M059J (cell line): ENCODE data around the gene RCOR2. TPM values are rescaled to one million over a fixed set of nuclear protein-coding genes. Genes with fewer than 3 reads are reported as not detected.
"Not testable (repeated sequence)": the region's sequence is repeated elsewhere in the genome, so short reads cannot be mapped to it uniquely, and the experiment has no call there.

Experiments
- DNase-seq: peaks from one replicate; pipeline ENCODE4 v3.0.0-alpha.2; 2012; ENCODE audit warnings: low read depth
- total RNA-seq: library from RNA; depleted of rRNA; stranded (reverse); fragments of >200 nt; shearing (Covaris generic); gene quantifications from 2 replicates; pipeline ENCODE4 v1.2.3, GENCODE V29; 2014; rRNA removed

Gene RCOR2
- total RNA-seq, 1 experiment from 2014 or later, result 1.9 TPM

DNA sequence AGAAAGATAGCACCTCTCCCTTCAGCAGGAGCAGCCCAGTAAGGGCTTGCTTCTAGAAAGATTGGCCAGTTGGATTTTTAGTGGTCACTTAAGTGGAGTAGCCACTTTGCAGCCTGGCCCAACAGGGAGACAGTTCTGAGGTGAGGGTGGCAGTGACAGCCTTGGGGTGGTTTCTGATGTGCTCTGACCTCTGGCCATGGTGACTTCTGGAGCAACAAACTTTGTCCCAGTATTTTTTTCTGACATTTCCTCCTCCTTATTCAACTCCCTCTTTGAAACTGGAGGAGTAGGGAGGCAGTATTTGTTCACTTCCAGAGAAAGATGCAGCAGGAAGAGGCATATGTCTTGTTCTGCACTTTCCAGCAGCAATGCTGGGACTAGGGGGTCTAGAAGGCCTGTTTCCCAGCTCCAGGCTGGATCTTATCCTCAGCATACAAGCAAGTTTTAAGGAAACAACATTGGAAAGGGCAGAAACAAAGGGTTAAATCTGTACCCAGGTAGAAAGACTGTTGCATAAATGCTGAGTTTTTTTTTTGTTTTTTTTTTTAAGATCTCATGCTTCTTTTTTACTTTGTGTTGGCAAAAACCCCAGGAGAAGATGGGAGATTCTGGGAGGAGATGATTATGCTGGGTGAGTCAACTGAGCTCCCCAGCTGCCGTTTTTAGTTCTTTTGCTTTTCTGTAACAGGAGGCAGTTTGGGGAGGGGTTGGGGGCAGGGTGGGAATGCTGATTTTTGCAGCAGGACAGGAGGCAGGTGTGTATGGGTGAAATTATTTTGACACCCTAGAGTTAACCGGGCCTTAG, 37.2 kb downstream of the RCOR2 start:
- peak; percentile 72 for DNase-seq

DNA sequence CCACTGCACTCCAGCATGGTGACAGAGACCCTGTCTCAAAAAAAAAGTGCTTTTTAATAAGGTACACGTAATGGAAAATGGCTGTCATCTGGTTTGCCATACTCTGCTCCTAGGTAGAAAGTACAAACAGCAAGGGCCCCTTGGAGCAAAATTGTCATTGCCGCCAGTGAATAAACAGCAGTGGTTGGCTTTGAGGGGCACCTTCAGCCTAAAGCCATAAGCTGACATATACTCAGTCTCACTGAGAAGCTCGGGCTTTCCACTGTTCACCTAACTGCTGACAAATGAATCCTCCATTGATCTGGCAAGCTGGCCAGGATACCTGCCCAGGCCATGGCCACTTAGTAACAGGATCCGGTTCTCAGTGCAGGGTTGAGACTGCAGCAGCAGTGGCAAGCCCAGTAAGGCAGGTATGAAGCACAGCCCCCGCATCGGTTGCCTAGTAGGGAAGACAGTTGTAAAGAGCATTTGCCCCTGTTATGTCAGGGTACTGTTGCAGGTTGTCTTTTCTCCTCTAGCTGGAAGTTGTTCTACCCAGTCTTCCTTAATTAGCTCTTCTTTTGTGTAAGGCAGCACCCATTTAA, 39.2 kb downstream of the RCOR2 start:
- no peak for DNase-seq

DNA sequence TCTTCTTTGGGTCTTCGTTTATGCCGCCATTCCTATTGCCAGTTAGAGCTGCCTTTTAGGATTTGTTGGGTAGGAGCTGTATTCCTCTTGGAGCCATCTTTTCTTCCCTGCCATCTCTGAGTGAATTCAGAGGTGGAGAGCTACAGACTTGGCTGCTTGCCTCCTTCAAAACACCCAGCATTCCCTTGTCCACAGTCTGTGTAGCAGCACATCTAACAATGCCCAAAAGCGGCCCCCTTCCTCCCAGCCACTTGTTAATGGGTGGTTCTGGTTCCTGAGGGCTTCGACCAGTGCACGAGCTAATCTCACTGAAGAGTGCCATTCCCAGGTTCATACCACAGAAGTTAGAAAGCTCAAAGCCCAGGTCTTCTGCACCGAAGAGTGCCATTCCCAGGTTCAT, 40.3 kb downstream of the RCOR2 start:
- DNase-seq, result no peak

DNA sequence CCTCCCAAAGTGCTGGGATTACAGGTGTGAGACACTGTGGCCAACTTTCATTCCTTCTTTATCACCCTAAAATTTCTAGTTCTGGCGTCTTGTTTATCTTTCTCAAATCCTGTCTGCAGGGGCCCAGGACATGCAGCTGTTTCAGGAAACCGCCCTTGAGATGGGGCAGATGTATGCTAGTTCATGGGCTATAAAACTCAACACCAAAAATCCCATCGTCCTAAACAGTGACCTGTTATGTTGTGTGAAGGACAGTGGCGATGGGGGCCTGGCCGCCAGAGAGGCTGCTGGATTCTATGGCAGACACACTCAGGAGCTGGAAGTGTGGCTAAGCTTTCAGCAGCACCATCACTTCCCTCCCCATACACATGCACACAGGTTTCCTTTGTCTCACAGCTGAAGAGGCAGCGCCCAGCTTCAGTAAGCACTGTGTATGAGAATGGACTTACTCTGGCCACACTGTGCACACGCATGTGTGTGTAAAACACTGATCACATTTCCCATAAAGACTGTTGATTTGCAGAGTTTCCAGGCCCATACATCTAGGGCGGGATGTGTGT, 41.4 kb downstream of the RCOR2 start:
- no peak for DNase-seq

DNA sequence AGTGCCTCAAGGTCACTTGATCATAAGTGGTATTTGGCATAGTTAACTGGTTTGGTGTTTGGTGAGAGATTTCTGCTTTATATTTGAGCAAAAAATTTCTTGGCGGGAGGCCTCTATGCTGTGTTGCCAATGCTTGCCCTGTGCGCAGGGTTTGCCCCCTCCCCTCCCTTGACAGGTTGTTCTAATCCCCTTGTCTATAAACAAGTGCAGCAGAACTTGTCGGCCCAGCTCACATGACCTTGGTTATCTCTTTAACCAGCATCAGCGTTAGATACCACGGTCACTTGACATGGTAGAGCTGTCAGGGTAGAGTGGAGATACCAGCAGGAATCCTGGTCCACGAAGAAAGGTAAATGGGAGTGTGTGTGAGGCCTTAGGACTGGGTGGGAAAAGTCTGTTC, 42.5 kb downstream of the RCOR2 start:
- no peak for DNase-seq

DNA sequence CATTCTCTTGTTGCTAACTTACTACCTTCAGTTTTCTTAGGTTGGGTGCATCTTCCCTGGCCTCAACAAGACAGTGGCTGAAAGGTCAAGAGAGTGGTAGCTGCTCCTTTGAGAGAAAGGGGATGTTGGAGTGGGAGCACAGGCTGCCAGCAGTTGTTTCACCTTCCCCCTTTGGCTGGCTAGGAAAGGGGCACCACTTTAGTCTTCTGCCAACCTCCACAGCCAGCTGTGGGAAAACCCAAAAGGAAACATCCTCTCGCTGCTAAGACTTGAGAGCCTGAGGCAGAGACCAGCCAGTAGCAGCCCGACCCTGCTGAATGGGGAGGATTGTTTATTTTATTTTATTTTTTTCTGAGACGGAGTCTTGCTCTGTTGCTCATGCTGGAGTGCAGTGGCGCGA, 43.7 kb downstream of the RCOR2 start:
- DNase-seq, result no peak

DNA sequence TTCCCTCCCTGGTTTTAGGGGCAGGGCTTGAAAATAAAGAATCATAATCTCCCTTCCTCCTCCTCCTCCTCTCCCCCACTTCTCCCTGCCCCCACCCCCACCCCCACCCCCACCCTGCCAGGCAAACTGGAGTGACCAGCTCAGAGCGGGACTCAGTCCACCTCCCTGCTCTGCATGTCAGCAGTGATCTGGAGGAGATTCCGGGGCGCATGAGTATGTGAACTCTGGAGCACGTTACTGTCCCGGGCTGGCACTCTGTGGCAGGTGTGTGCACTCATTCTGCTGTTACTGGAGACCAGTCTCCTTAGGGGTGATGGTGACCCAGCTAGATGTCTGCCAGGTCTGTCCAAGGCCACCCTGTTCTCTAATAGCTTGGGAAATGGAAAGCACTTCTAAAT, 44.2 kb downstream of the RCOR2 start:
- no peak for DNase-seq

DNA sequence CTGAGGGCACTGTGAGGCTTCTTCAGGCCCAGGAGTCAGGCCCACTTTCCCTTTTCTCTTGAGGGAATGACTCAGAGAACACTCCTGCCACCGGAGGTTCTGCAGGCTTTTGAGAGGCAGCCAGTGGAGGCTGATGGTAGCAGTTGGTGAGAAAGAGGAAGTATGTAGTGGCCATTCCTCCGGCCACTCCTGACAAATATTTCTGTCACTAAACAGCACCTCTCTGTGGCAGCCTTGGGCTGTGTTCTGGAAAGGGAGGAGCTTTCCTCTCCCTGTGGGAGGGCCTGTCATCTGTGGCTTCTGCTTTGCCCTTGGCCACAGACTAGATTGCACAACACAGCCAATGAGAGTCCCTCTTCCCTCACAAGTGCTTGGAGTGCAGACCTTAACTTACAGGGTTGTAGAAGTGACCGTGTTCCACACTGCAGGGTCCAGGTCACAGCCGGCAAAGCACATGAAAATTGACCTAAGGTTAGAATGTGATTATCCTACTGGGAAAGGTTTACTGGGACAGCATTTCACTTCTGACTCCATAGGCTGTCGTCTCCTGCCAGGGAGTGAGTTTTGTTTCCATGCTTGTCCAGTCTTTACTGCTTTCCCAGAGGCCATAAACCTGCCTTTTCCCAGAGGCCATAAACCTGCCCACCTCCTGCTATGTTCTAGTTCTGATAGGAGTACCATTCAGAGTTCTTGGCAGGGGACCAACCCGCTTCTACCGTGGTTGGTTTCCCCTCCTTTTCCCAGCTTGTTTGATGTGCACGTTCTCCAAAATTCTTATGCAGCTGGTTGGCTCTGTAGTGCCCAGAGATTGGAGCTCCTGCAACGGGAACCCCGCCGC, 44.8 kb downstream of the RCOR2 start:
- DNase-seq, result peak; percentile 99

DNA sequence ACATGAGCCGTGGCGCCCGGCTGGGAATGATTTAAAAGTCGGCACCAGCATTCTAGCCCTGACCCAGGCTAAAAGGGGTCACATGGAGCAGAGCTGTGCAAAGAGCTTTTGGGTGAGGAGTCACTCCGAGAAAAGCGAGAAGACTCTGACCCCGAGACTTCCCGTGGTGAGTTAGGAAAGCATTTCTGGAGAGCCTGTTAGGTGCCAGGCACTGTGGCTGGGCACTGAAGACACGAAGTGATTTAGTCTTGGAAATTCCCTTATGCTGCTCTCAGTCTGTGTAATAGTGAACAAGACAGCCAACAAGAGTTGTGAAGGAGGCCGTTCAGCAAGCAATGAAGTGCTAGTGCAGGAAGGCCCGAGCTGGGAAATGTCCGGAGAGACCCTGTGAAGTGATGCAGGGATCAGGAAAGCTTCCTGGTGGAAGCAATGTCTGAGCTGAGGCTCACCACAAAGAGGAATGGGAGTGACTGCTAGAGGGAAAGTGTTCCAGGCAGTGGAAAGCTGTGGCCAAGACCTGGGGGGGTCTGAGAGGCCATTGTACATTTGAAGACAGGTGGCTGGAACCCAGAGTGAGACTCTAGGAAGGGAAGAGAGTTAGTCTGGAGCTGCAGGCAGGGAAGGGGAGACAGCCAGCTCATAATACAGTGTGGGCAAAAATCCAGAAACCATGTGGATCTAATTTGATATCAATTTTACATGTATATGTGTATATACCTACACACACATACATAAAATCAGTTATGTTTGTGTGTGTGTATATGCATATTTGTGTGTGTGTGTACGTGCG, 46.4 kb downstream of the RCOR2 start:
- no peak for DNase-seq

DNA sequence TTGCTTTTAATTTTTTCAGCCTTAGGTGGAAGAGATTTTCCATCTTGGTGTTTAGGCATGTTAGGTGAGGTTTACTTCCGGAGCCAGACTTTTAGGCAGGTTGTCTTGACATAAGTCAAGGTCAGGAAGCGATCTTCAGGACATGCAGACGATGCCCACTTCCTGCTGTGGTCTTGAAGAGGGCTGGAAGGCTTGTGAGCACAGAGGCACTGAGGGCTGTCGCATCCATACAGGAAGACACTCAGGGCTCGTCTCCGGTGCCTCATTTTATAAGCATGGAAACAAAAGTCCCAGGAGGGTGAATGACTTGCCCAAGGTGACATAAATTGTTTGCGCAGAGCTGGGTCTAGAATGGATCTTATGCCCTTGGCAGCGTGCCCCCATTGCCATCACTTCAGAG, 47.3 kb downstream of the RCOR2 start:
- no peak for DNase-seq

DNA sequence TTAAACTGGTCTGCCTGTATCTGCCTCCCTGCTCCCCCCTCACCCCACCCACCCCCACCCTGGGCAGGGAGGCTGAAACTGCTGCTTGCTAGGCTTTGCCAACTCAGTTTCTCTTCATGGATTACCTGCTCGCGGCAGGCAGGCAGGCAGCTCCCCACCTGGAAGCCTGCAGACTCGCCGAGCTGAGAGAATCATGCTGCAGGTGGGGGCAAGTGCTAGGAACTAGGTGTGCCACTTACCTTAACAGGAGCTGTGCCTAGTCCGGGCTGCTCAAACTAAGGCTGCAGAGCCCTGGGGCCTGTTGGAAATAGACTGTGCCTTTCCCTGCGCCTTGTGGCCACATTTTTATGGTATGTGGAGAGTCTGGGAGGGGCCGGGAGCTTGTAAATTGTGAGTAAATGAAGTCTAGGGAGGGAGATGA, 47.8 kb downstream of the RCOR2 start:
- no peak for DNase-seq

DNA sequence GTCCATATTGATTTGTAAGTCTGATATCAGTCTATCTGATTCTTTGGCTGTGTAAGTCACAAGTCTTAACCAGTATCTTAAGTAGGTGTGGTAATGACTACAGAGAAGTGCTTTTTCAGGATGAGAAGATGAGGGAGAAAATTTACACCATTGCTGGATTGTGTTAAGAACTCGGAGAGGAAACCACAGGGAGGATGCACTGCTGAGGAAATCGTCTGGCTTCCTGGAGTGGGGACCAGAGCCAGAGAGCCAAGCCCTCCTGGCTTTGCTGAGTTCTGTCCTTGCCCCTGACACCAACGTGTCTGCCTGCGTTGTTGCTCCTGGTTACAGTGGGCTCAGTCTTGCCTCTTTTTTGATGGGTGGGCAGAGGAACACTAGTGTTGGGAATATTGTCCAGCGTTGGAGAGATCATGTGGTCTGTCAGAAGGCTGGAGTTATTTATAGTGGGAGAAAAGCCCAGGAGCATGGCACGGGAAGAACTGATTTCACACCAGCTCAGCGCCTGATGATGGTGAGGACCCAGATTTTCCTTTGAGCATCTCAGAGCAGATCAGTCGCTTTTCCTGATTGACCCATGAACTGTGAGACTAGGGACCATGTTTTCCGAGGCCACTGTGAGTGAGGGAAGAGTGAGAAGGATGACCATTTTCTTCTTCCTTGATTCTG, 48.4 kb downstream of the RCOR2 start:
- DNase-seq, result no peak

DNA sequence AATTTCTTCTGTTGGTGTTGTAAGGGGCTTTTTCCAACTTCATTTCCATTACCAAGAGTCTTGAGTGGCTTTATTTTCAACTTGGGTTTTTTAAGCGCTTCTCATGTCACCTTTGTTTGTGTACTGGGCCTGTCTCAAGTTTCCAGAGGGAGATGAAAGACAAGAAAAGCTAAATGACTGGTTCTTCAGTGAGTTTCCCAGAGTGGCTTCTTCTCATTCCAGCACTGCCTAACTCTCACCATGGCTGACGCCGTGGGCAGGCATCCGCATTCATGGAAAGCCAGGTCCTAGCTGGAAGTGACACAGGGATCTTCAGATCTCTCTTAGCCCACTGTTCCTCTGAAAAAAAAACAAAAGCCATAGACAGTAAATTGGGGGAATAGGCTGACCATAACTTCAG, 49.5 kb downstream of the RCOR2 start:
- DNase-seq, result no peak

DNA sequence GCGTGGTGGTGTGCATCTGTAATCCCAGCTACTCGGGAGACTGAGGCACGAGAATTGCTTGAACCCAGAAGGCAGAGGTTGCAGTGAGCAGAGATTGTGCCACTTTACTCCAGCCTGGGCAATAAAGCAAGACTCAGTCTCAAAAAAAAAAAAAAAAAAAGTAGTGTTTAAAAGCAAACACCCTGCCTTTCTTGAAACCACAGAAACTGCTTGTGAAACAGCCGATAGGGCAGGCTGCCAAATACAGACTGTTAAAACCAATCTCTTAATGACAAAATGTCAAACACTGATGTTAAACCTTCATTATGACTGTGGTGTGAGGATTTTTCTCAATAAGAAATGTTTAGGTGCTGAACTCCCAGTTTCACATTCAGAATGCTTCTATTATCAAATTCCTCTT, 50.8 kb downstream of the RCOR2 start:
- DNase-seq, result peak; percentile 71

DNA sequence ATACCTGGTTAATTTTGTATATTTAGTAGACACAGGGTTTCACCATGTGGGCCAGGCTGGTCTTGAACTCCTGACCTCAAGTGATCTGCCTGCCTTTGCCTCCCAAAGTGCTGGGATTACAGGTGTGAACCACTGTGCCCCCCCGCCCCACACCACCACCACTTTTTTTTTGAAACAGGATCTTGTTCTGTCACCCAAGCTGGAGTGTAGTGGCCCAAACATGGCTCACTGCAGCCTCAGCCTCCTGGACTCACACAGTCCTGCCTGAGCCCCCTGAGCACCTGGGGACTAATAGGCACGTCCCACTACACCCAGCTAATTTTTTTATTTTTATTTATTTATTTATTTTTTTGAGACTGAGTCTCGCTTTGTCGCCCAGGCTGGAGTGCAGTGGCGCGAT, 53.3 kb downstream of the RCOR2 start:
- DNase-seq, result not testable (repeated sequence)

DNA sequence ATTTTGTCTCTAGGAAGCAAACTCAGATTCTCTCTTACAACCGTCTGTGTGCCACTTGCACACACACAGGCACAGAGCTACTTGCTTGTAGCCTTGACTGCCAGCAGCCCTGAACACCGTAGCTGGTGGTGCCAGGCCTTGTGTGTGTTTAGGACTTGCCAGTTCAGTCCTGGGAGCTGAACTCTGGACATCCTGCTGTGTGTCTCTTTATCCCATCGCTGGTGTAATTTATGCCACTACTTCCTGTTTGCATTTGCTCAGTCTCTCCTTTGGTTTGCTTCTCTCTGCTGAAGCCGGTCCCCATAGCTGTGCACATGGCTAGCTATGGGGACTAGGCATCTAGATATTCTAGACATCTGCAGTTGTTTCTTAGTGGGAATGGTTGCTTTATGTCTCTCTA, 54.0 kb downstream of the RCOR2 start:
- DNase-seq, result no peak

Other genes starting within 250 kb of the RCOR2 start
- 51.3 and 80.4 TPM in 2 replicates for gene ATL3, start 245.8 kb downstream of the RCOR2 start, total RNA-seq
- gene RTN3, start 235.7 kb downstream of the RCOR2 start, total RNA-seq, result 142 and 175 TPM in 2 replicates
- gene ZFTA, start 148.4 kb downstream of the RCOR2 start, total RNA-seq, result 4.0 and 5.7 TPM in 2 replicates
- 15.3 and 28.2 TPM in 2 replicates for gene SPINDOC, start 103.7 kb downstream of the RCOR2 start, total RNA-seq
- 14.5 and 20.4 TPM in 2 replicates for gene MARK2, start 78.1 kb downstream of the RCOR2 start, total RNA-seq
- gene NAA40, start 21.8 kb upstream of the RCOR2 start, total RNA-seq, result 20.4 and 32.1 TPM in 2 replicates
- 875 and 1,019 TPM in 2 replicates for gene COX8A, start 57.5 kb upstream of the RCOR2 start, total RNA-seq
- 62.8 and 74.0 TPM in 2 replicates for gene OTUB1, start 69.3 kb upstream of the RCOR2 start, total RNA-seq
- 0.02 and 0.15 TPM in 2 replicates for gene FLRT1, start 118.8 kb upstream of the RCOR2 start, total RNA-seq
- gene MACROD1, start 248.9 kb upstream of the RCOR2 start, total RNA-seq, result 3.8 and 10.3 TPM in 2 replicates